VCaP (cell line): ENCODE measurements around the gene CNTRL.

ENCODE experiments used
- H3K27ac ChIP-seq: fragments of 450-650 bp; 2 replicates; pipeline ENCODE4 v1.5.1; 2017
- CTCF ChIP-seq: fragments of 450-650 bp; conservative IDR thresholded peaks from 2 replicates; pipeline ENCODE4 v1.5.1; 2017; ENCODE audit warnings: mild to moderate bottlenecking, moderate library complexity

CNTRL gene

DNA sequence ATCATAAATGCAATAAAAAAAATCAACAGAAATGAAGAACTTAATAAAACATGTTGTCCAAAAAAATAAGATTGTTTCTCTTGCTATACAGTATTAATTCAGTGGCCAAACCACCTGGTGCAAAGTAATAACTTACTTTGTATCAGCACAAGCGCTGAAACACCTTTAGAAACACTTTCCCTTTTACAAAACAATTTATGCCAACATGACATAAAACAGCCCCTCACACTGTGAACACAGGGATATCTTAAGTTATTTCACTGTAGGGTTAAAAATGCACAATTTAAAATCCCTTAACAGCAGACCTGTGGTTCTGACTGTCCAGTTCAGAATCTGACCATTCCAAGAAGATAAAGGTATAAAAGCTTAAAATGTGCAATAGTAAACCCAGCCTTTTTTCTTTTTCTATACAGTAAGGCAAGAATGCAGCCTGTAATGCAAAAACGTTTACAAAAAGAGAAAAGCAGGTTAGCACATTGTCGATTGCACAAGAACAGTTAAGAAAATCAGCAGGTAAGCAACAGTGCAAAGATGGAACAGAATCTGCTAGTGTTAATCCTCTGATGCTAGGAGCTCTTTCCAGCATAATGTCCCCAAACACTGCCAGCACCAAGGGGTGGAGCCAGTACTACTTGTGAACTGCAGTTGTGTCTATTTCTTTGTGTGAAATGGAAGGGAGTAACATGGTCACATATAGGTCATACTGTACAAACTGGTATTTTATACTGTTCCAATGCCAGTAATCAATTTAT lies 105.4 kb downstream of the CNTRL start:
- no peak overlapping the region for H3K27ac ChIP-seq
- TF ChIP-seq CTCF: no peak

- no peak overlapping the region for H3K27ac ChIP-seq
- no peak for TF ChIP-seq CTCF
Observed at GRCh38 chr9:121182101-121182836, 107.5 kb downstream of the CNTRL start.

GRCh38 chr9:121182989-121183388 lies 108.2 kb downstream of the CNTRL start:
- no peak for TF ChIP-seq CTCF
- no peak overlapping the region for H3K27ac ChIP-seq

- no peak for TF ChIP-seq CTCF
- H3K27ac ChIP-seq: no peak overlapping the region
Observed at GRCh38 chr9:121183666-121184423, 109.1 kb downstream of the CNTRL start.

DNA sequence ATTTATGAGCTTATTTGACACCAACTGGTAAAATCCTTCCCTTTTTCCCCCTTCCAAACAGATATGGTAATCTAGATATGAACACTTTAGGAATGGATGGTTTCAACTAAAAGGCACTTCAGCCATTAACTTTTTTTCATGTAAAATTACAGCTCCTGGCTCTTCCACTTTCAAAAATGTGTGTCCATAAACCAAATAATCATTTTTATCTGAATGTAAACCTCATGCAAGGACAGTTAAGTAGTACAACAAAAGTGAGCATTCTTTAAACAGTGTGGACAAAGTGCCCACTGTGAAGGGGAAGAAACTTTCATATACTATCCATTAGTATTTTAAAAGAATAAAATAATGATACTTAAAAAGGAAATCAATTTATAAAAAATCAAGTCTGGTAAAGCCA lies 109.7 kb downstream of the CNTRL start:
- no peak overlapping the region for H3K27ac ChIP-seq
- TF ChIP-seq CTCF: no peak

GRCh38 chr9:121185178-121185745 lies 110.5 kb downstream of the CNTRL start:
- no peak overlapping the region for H3K27ac ChIP-seq
- no peak for TF ChIP-seq CTCF

GRCh38 chr9:121185774-121186403 lies 111.1 kb downstream of the CNTRL start:
- H3K27ac ChIP-seq: no peak overlapping the region
- TF ChIP-seq CTCF: no peak
